Measurements from ENCODE around the gene FBXW12. TPM values are rescaled to one million over a fixed set of nuclear protein-coding genes. Genes with fewer than 3 reads are reported as not detected.
A peak's percentile ranks its signal among the peaks of the same experiment; 100 is the strongest.

FBXW12 gene
- total and polyA plus RNA-seq, 2 donors (not counting 1 experiment from before 2014, with no cell fraction given), result not detected

GRCh38 chr3:48430708-48431101 is 58.7 kb downstream of the FBXW12 start:
- Mint-ChIP-seq H3K27me3 (peaks cover 16% of the 10 kb centered on the region), H3K4me3 (peak overlapping the region; percentile 83), H3K4me1 (peaks cover 12% of the 10 kb centered on the region), H3K9me3 (ENCODE audit: insufficient read depth) (no peaks in the 10 kb centered on the region), H3K27ac (no peak overlapping the region)
- Histone ChIP-seq H3K4me1 (ENCODE audit: control insufficient read depth in 2 of 2, insufficient read depth in 2 of 2, low read length in 2 of 2) (peaks cover 6 to 9% of the 10 kb centered on the region in 2 donors), H3K79me2 (ENCODE audit: control insufficient read depth, insufficient read depth, low read length) (peaks cover 3% of the 10 kb centered on the region), H3K9me3 (ENCODE audit: control extremely low read depth in 1 of 3, control insufficient read depth in 2 of 3, insufficient read depth in 1 of 3, low read length in 2 of 3) (peaks cover 0 to 3% (median 0%) of the 10 kb centered on the region in 3 donors), H3K27ac (ENCODE audit: low read length in 2 of 2) (no peak overlapping the region), H3K27me3 (replicated peaks in 1 of 4; ENCODE audit: control extremely low read depth in 1 of 4, control insufficient read depth in 3 of 4, insufficient read depth in 4 of 4, low read length in 3 of 4) (peaks cover 0 to 9% (median 3%) of the 10 kb centered on the region in 4 experiments), H3K4me3 (ENCODE audit: control extremely low read depth in 1 of 5, extremely low read depth in 1 of 5, insufficient read depth in 1 of 5, low read depth in 2 of 5, low read length in 4 of 5) (no peak overlapping the region), H4K20me1 (ENCODE audit: control insufficient read depth, insufficient read depth, low read length, poor library complexity, severe bottlenecking) (no peaks in the 10 kb centered on the region), H3K4me2 (replicated peaks; ENCODE audit: low read depth, low read length, poor library complexity, severe bottlenecking) (no peak overlapping the region), H2AFZ (ENCODE audit: insufficient read depth, low read depth, low read length, poor library complexity, severe bottlenecking) (no peak overlapping the region), H3K36me3 (replicated peaks in 1 of 2; ENCODE audit: control extremely low read depth in 1 of 2, control insufficient read depth in 1 of 2, extremely low read depth in 1 of 2, insufficient read depth in 2 of 2, low read length in 1 of 2) (peaks cover 0 to 16% of the 10 kb centered on the region in 2 experiments), H3K9ac (ENCODE audit: low read length) (no peak overlapping the region)
- POLR2A ChIA-PET, result no interaction called here
- WGBS (ENCODE audit: insufficient coverage), result 94% methylated on average over 1 of the region's 1 CpG
- CTCF ChIA-PET, result interaction anchor here (1.0 to 13.4 kb wide), 3 partner anchors 9 to 29 kb away, joined by 3 to 330 read pairs (median 5); partner anchors contain the start of gene CCDC51
- TF ChIP-seq EZH2 (IDR thresholded peaks at IDR 0.05; ENCODE audit: borderline replicate concordance, insufficient read depth, low read depth, low read length, poor library complexity, severe bottlenecking), result no peak
- TF ChIP-seq CTCF (IDR thresholded peaks at IDR 0.05), result no peak
- DNase-seq (no peak), ATAC-seq (ENCODE audit: low read depth) (no peak)
- intact Hi-C loops (cut with micrococcal nuclease), result no loop called here

GRCh38 chr3:48431224-48432029 is 59.4 kb downstream of the FBXW12 start:
- peaks cover 0 to 16% of the 10 kb centered on the region in 2 experiments for H3K36me3 ChIP-seq (replicated peaks in 1 of 2; ENCODE audit: control extremely low read depth in 1 of 2, control insufficient read depth in 1 of 2, extremely low read depth in 1 of 2, insufficient read depth in 2 of 2, low read length in 1 of 2)
- no peak for TF ChIP-seq CTCF (IDR thresholded peaks at IDR 0.05)
- no peak for TF ChIP-seq EZH2 (IDR thresholded peaks at IDR 0.05; ENCODE audit: borderline replicate concordance, insufficient read depth, low read depth, low read length, poor library complexity, severe bottlenecking)
- no peak overlapping the region for H2AFZ ChIP-seq (ENCODE audit: insufficient read depth, low read depth, low read length, poor library complexity, severe bottlenecking)
- Mint-ChIP-seq H3K27ac (no peak overlapping the region), H3K4me1 (peaks cover 12% of the 10 kb centered on the region), H3K27me3 (peaks cover 16% of the 10 kb centered on the region), H3K9me3 (ENCODE audit: insufficient read depth) (no peaks in the 10 kb centered on the region), H3K4me3 (peak overlapping the region; percentile 83)
- ChIA-PET CTCF (interaction anchor here (1.7 to 13.4 kb wide), 3 partner anchors 8 to 160 kb away, joined by 5 to 330 read pairs (median 148); partner anchors contain the start of gene CCDC51), POLR2A (no interaction called here)
- peaks cover 12 to 13% of the 10 kb centered on the region in 2 donors for H3K4me1 ChIP-seq (ENCODE audit: control insufficient read depth in 2 of 2, insufficient read depth in 2 of 2, low read length in 2 of 2)
- peaks cover 0 to 3% (median 0%) of the 10 kb centered on the region in 3 donors for H3K9me3 ChIP-seq (ENCODE audit: control extremely low read depth in 1 of 3, control insufficient read depth in 2 of 3, insufficient read depth in 1 of 3, low read length in 2 of 3)
- intact Hi-C loops (cut with micrococcal nuclease), result no loop called here
- H3K9ac ChIP-seq (ENCODE audit: low read length), result no peak overlapping the region
- WGBS (ENCODE audit: insufficient coverage), result 90% methylated on average over 4 of the region's 8 CpGs
- H3K4me3 ChIP-seq (ENCODE audit: control extremely low read depth in 1 of 5, extremely low read depth in 1 of 5, insufficient read depth in 1 of 5, low read depth in 2 of 5, low read length in 4 of 5), result no peak overlapping the region
- H3K27me3 ChIP-seq (replicated peaks in 1 of 4; ENCODE audit: control extremely low read depth in 1 of 4, control insufficient read depth in 3 of 4, insufficient read depth in 4 of 4, low read length in 3 of 4), result peaks cover 0 to 9% (median 3%) of the 10 kb centered on the region in 4 experiments
- H4K20me1 ChIP-seq (ENCODE audit: control insufficient read depth, insufficient read depth, low read length, poor library complexity, severe bottlenecking), result no peaks in the 10 kb centered on the region
- H3K27ac ChIP-seq (ENCODE audit: low read length in 2 of 2), result no peak overlapping the region
- peaks cover 6% of the 10 kb centered on the region for H3K79me2 ChIP-seq (ENCODE audit: control insufficient read depth, insufficient read depth, low read length)
- H3K4me2 ChIP-seq (replicated peaks; ENCODE audit: low read depth, low read length, poor library complexity, severe bottlenecking), result no peak overlapping the region
- DNase-seq (no peak), ATAC-seq (ENCODE audit: low read depth) (no peak)

All from B cell (primary cell).